HG03095 (cell line): ENCODE measurements around the gene RAD51B.

Experiments
- ATAC-seq: cut with Tn5 transposase; IDR thresholded peaks from one replicate; pipeline ENCODE4 v1.9.1; 2021; ENCODE audit warnings: moderate library complexity; ENCODE audit not compliant: unreplicated experiment

Gene RAD51B

GRCh38 chr14:68262567-68262966 is 443.0 kb downstream of the RAD51B start:
- no peak for ATAC-seq

GRCh38 chr14:68263563-68264259 is 444.1 kb downstream of the RAD51B start:
- ATAC-seq, result no peak

GRCh38 chr14:68264260-68264569 is 444.6 kb downstream of the RAD51B start:
- no peak for ATAC-seq

- no peak for ATAC-seq
Observed at GRCh38 chr14:68266998-68267397, 447.4 kb downstream of the RAD51B start.

GRCh38 chr14:68268197-68268596 is 448.6 kb downstream of the RAD51B start:
- peak; percentile 44 for ATAC-seq

GRCh38 chr14:68268719-68269118 is 449.1 kb downstream of the RAD51B start:
- ATAC-seq, result no peak

- ATAC-seq, result no peak
Observed at GRCh38 chr14:68269136-68269927, 449.8 kb downstream of the RAD51B start.

- no peak for ATAC-seq
Observed at GRCh38 chr14:68270342-68270741, 450.8 kb downstream of the RAD51B start.

- ATAC-seq, result no peak
Observed at GRCh38 chr14:68271913-68272391, 452.4 kb downstream of the RAD51B start.

GRCh38 chr14:68273413-68273812 is 453.8 kb downstream of the RAD51B start:
- no peak for ATAC-seq

GRCh38 chr14:68274725-68275124 is 455.1 kb downstream of the RAD51B start:
- ATAC-seq, result no peak

- no peak for ATAC-seq
Observed at GRCh38 chr14:68278576-68279436, 459.2 kb downstream of the RAD51B start.

- ATAC-seq, result no peak
Observed at GRCh38 chr14:68279437-68279720, 459.8 kb downstream of the RAD51B start.

GRCh38 chr14:68279777-68280233 is 460.2 kb downstream of the RAD51B start:
- ATAC-seq, result peak; percentile 34

- no peak for ATAC-seq
Observed at GRCh38 chr14:68281497-68281896, 461.9 kb downstream of the RAD51B start.

- peak; percentile 36 for ATAC-seq
Observed at GRCh38 chr14:68282479-68283377, 463.1 kb downstream of the RAD51B start.

GRCh38 chr14:68283378-68284123 is 464.0 kb downstream of the RAD51B start:
- ATAC-seq, result peak; percentile 34

GRCh38 chr14:68284333-68284732 is 464.8 kb downstream of the RAD51B start:
- ATAC-seq, result no peak

- ATAC-seq, result no peak
Observed at GRCh38 chr14:68284834-68285233, 465.3 kb downstream of the RAD51B start.
